Epithelial cell of esophagus (primary cell): ENCODE results near the gene APIP.

Experiments
- DNase-seq: peaks from one replicate; pipeline ENCODE4 v3.0.0; 2010; ENCODE audit warnings: low read depth
- H3K4me3 ChIP-seq: 2 replicates; pipeline ENCODE4 v1.5.1; 2011; ENCODE audit warnings: mild to moderate bottlenecking, low read length, control low read depth
- TF ChIP-seq, protein P1 (sequence below): IDR thresholded peaks from 2 replicates; pipeline ENCODE4 v1.5.1; 2011; ENCODE audit warnings: low read depth, mild to moderate bottlenecking, low read length, control low read depth, inconsistent platforms; ENCODE audit not compliant: insufficient read depth; ENCODE audit errors: missing control alignments

APIP gene

DNA sequence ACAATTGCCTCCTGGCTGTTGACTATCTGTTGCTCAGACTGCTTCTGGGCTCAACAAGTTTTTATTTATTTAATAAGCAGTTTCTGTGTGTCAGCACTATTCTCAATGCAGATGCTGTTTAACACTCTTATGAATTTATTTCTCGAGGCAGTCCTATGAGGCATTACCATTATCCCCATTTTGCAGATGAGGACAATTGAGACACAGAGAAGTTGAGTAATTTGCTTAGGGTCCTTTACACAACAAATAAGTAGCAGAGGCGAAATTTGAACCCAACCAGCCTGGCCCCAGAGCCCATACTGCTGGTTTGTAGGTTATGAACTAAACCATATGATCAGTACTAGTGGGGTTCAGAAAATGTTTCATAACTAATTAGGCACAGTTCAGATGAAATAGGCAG is 58.7 kb downstream of the APIP start:
- TF ChIP-seq, protein P1, sequence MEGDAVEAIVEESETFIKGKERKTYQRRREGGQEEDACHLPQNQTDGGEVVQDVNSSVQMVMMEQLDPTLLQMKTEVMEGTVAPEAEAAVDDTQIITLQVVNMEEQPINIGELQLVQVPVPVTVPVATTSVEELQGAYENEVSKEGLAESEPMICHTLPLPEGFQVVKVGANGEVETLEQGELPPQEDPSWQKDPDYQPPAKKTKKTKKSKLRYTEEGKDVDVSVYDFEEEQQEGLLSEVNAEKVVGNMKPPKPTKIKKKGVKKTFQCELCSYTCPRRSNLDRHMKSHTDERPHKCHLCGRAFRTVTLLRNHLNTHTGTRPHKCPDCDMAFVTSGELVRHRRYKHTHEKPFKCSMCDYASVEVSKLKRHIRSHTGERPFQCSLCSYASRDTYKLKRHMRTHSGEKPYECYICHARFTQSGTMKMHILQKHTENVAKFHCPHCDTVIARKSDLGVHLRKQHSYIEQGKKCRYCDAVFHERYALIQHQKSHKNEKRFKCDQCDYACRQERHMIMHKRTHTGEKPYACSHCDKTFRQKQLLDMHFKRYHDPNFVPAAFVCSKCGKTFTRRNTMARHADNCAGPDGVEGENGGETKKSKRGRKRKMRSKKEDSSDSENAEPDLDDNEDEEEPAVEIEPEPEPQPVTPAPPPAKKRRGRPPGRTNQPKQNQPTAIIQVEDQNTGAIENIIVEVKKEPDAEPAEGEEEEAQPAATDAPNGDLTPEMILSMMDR = no peak
- DNase-seq = peak; percentile 25
- H3K4me3 ChIP-seq = no peak overlapping the region

DNA sequence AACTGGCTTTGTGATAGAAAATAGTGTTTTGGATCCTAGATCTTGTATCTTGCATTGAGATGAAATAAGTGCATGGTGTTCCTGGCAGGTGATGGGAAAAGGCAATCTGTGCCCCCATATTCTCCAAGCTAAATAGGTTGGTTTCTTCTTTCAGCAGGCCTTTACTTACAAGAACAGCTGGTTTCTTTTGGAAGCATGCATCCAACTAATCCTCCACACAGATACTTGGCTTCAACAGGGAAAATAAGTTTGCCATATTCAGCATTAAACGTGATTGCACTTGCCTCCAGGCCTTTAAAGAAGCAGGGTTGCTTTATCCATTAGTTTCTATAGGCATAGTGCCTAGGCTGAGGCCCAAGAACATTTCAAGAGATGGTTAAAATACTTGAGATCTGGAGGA is 59.9 kb downstream of the APIP start:
- TF ChIP-seq, protein P1 = no peak
- no peak for DNase-seq
- no peak overlapping the region for H3K4me3 ChIP-seq

DNA sequence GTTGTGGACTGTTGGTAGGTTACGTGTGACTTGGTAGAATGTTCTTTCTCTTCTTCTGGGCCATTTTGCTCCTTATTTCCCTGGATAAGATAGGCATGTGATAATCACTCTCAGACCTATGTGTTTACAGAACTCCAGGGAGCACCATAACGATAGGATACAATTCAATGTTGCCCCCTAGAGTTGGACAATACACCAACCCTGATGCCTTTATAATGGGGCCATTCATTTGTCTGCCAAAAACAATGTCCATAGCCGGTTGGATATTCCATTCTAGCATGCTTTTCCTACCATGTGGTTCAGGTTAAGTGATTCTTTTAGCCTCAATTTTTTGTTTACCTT is 60.5 kb downstream of the APIP start:
- TF ChIP-seq, protein P1 = no peak
- no peak overlapping the region for H3K4me3 ChIP-seq
- no peak for DNase-seq

DNA sequence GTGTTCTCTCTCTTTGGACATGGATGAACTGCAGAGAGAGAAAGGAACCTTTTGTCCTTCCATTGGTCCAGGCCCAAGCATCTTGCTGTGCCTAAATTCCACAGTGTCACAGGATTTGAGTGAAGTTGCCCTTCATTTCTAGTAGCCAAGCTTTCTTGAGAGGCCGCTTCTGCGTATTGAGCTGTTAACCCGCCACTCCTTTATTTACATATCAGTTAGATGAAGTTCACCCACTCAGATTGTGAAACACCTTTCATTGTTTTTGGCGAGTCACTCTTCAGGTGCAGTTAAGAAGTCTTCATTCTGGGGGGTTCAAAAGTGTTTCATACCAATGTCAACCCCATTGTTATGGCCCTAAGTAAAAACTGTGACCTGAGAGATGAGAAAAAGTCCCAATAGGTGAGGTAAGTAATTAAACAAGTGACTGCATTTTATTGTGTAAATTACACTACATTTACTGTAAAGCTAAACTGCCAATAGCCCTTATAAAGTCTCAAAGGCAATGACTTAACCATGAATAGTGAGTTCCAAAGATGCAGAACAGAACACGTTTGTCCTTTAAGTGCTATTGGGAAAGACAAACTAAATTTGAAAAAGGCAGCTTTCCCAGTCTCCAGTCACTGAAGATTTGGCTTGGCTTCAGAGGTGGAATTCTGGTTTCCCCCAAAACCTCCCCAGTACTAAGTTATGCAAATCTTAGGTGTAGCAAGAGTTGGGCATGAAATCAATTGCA is 61.0 kb downstream of the APIP start:
- TF ChIP-seq, protein P1 = no peak
- peak; percentile 89 for DNase-seq
- H3K4me3 ChIP-seq = no peak overlapping the region

DNA sequence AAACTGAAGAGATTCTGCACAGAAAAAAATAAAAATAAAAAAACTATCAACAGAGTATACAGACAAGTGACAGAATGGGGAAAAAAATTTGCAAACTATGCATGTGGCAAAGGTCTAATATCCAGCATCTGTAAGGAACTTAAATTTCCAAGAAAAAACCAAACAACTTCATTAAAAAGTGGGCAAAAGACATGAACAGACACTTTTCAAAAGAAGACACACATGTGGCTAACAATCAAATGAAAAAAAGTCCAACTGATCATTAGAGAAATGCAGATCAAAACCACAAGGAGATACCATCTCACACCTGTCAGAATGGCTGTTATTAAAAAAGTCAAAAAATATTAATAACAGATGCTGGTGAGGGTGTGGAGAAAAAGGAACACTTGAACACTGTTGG is 64.3 kb downstream of the APIP start:
- no peak overlapping the region for H3K4me3 ChIP-seq
- DNase-seq = no peak
- TF ChIP-seq, protein P1 = no peak

DNA sequence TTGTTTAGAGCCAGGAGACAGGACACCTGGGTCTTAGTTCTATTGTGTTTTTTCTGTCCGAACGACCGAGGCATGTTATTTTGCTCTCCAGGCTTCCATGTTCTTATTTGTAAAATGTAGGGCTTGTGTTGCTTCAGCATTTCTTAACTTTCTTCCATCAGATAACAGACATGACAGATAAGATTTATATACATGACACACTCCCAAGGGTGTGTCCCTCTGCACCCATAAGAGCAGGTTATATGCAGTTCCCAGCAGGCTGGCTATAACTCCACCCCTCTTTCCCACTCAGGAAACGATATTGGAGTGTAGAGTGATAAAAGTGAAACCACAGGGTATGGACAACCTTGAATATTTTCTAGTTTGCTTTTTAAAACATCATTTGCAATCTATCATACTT is 65.8 kb downstream of the APIP start:
- no peak overlapping the region for H3K4me3 ChIP-seq
- DNase-seq = peak; percentile 45
- TF ChIP-seq, protein P1 = no peak

DNA sequence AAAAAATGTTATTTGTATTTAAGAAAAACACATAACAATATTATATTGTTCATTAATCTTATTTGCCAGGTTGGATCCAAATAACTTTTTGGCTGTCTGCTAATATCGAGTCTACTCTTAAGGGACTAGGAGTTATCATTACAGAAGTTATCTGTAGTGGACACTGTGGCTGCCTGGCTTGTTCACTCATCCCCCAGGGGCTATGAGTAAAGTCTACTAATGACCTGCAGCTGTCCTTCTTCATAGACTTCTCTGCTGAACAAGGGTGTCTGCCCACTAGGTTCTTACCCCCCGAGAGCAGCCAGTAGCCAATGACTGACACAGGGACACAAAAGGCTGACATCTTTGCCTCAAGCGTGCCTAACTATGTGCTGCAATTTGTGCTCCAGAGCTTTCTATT is 69.7 kb downstream of the APIP start:
- TF ChIP-seq, protein P1 = no peak
- H3K4me3 ChIP-seq = no peak overlapping the region
- DNase-seq = no peak
